Raji (cell line): Measurements from ENCODE around the gene ABCA13.

Experiments
- POLR2A ChIP-seq: IDR thresholded peaks from 2 replicates; pipeline ENCODE4 v1.6.1; 2011; ENCODE audit warnings: low read depth, low read length, control low read depth; ENCODE audit not compliant: insufficient read depth

ABCA13 gene

GRCh38 chr7:48207155-48207675 is 36.0 kb downstream of the ABCA13 start:
- no peak for TF ChIP-seq POLR2A

- no peak for TF ChIP-seq POLR2A
These were observed 37.8 kb downstream of the ABCA13 start for GRCh38 chr7:48209004-48209600.

DNA sequence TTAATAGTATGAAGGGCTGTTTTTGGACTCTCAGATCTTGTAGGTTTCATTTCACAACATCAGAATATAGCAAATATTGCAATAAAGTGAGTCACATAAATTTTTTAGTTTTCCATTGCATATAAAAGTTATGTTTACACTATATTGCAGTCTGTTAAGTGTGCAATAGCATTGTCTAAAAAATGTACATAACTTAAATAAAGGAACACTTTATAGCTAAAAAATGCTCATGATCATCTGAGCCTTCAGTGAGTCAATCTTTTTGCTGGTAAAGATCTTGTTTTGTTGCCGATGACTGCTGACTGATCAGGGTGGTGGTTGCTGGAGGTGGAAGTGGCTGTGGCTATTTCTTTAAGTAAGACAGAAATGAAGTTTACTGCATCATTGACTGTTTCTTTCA is 42.0 kb downstream of the ABCA13 start:
- TF ChIP-seq POLR2A, result no peak

DNA sequence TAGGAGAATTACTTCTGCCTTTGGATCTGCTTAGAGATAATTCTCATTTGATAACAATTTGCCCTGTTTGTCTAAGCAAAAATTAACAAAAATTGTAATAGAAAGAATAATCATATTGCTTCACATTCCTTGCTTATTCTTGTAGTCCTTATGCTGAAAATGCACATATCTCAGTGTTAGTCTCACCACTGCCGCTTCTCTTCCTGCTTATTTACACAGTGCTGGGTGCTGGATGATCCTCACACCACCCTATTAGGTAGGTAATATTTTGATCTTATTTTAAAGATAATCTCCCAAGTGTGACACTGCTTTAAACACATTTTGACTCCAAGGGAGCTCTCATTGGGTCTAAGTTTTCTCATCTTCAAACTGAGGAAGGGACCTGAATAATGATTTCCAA is 46.0 kb downstream of the ABCA13 start:
- no peak for TF ChIP-seq POLR2A

- TF ChIP-seq POLR2A, result no peak
These were observed 46.5 kb downstream of the ABCA13 start for GRCh38 chr7:48217753-48218152.

DNA sequence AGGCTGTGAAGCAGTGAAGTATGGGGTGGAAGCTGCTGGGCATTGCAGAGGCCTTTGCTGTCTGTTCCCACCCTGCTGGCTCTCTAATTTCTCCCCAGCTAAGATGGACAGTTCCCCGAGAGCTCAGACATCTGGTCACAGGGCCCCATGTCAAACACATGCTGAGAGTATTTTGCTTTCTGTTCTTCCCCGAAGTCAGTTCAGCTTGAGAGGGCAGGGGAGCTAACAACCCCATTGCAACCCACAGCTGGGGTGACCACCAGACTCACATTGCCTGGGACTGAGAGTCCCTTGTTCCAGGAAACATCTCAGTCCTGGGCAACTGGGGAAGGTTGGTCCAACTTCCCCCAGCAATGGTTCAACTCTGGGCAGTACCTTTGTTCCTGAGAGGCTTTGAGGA is 52.8 kb downstream of the ABCA13 start:
- no peak for TF ChIP-seq POLR2A

- no peak for TF ChIP-seq POLR2A
These were observed 53.8 kb downstream of the ABCA13 start for GRCh38 chr7:48225101-48225500.

- no peak for TF ChIP-seq POLR2A
These were observed 66.1 kb downstream of the ABCA13 start for GRCh38 chr7:48237354-48237753.

DNA sequence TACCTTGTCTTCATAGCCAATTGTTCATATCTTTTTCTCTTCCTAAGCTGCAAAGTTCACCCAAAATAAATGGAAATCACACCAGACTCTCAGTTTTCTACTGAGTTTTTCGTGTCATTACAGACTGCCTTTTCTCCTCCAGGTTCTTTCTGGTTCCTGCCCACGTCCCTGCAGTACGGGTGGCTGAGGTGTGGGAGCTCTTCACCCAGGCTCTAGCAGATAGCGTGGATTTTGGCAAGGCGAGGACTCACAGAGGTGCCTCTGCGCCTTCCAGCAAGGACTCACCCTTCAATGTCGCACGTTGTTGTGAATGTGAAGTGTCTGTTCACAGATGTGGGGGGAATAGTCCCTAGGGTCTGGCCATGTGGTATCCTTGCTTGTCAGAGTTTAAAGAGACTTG is 71.6 kb downstream of the ABCA13 start:
- no peak for TF ChIP-seq POLR2A

DNA sequence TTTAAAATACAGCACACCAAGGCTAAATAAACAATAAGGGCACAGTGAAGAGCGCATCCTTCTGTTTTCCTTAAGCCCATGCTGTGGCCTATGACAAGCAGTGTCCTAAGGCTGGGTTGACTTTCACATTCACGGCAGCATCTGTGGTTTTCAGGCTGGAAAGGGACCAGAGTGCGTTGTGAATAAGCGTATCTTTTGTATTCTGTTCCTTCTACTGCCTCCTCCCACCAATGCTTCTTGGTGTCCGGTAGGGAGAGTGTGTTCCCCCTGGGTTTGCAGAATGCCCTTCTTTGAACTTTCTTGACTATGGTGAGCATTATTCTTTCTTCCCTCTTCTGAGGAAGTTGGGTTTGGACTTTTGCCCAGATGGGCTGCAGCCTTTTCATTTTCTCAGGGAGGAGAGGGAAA is 73.6 kb downstream of the ABCA13 start:
- TF ChIP-seq POLR2A, result no peak

- TF ChIP-seq POLR2A, result no peak
These were observed 74.7 kb downstream of the ABCA13 start for GRCh38 chr7:48245751-48246472.

- no peak for TF ChIP-seq POLR2A
These were observed 77.9 kb downstream of the ABCA13 start for GRCh38 chr7:48249166-48249565.

GRCh38 chr7:48250441-48250951 is 79.2 kb downstream of the ABCA13 start:
- no peak for TF ChIP-seq POLR2A

- no peak for TF ChIP-seq POLR2A
These were observed 80.5 kb downstream of the ABCA13 start for GRCh38 chr7:48251766-48252165.

GRCh38 chr7:48252995-48253394 is 81.7 kb downstream of the ABCA13 start:
- TF ChIP-seq POLR2A, result no peak

DNA sequence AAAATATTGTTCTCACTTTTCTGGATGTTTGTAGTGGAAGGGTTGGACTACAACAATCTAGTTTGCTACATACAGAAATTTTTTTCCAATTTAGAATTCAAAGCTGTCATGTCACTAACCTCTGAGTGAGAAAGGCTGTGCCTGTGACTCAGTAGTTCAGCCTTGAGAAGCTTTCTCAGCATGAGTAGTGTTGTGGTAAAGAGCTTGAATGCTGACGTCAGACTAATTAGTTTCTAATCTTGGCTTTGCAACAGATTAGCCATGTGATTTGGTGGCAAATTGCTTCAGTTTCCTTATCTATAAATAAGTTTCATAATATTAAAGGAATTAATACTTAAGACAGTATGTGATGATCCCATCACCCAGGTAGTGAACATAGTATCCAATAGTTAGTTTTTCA is 83.8 kb downstream of the ABCA13 start:
- no peak for TF ChIP-seq POLR2A
